Activated CD4-positive, alpha-beta T cell treated with anti-CD3 and anti-CD28 coated beads for 48 hours (primary cell): Measurements from ENCODE around the gene C1QTNF1.
"Not testable (repeated sequence)": the region's sequence is repeated elsewhere in the genome, so short reads cannot be mapped to it uniquely, and the experiment has no call there.

Experiments used
- DNase-seq: peaks from one replicate; pipeline ENCODE4 v3.0.0-alpha.2; 2020

C1QTNF1 gene

GRCh38 chr17:79006794-79007503 is 17.0 kb upstream of the C1QTNF1 start:
- no peak for DNase-seq

GRCh38 chr17:79007504-79008381 is 16.2 kb upstream of the C1QTNF1 start:
- DNase-seq: no peak

GRCh38 chr17:79008666-79009387 is 15.1 kb upstream of the C1QTNF1 start:
- DNase-seq: no peak

GRCh38 chr17:79009397-79010303 is 14.3 kb upstream of the C1QTNF1 start, which contains the start of gene CANT1:
Gene CANT1 (minus strand): TSS chr17:79009764. CDS start chr17:78997622, 12,142 bp downstream.
- peak; percentile 88 for DNase-seq

DNA sequence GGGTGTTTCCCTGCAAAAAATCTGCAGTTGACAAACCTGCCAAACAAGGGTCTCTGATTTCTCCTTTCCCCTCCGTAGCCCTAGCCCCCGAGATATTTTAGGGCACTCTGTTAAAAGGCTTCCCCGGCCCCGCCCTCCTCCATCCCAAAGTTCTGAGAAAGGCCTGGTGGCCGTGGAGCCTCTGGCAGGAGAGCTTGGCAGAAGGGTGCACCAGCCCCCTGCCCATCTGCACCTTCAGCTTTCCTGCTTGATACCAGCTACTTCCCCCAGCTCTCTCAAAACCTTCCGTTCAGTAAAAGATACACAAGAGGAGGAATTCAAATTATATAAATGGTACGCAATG is 13.7 kb upstream of the C1QTNF1 start:
- DNase-seq: no peak

GRCh38 chr17:79011451-79012147 is 12.4 kb upstream of the C1QTNF1 start:
- no peak for DNase-seq

DNA sequence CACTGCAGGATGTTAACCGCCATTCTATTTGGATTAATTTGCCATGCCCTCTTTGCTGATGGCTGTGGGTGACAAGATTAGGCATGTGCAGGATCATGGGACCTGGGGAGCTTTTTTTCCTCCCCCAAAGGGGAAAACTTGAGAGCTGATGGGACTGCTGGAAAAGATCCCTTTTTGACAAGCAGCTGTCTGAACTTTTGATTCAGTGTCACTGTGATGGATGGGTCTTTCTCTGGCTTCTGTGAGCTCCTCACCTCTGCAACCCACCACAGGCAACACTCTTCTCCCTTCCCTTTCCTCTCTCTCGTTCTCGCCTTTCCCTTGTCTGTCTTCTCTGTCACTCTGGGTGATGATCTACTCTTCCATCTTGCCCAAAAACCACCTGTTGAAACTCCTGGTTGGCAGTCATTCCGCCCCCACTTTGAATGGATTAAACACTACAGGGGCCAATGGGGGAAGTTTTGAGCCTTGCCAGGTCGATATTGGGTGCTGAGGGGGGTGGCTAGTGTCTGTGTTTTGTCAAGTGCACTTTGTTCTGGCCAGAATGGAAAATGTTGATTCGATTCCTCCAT is 11.3 kb upstream of the C1QTNF1 start:
- no peak for DNase-seq

GRCh38 chr17:79014158-79014758 is 9.7 kb upstream of the C1QTNF1 start:
- no peak for DNase-seq

DNA sequence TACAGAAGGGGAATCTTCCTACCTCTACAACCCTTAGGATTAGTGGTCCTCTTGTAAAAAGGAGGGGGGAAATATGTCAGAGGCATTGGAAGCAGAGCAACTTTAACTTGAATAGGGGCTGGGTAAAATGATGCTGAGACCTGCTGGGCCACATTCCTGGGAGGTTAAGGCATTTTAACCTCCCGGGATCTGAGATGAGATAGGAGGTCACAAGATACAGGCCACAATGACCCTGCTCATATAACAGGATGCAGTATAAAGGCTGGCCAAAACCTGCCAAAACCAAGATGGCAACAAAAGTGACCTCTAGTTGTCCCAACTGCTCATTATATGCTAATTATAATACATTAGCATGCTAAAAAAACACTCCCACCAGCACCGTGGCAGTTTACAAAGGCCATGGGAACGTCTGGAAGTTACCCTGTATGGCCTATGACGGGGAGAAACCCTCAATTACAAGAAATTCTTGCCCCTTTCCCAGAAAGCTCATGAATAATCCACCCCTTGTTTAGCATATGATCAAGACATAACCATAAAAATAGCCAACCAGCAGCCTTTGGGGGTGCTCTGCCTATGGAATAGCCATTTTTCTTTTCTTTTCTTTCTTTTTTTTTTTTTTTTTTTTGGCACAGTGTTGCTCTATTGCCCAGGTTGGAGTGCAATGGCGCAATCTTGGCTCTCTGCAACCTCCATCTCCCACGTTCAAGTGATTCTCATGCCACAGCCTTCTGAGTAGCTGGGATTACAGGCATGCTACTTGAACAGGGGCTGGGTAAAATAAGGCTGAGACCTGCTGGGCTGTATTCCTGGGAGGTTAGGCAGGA is 6.2 kb upstream of the C1QTNF1 start:
- no peak for DNase-seq

DNA sequence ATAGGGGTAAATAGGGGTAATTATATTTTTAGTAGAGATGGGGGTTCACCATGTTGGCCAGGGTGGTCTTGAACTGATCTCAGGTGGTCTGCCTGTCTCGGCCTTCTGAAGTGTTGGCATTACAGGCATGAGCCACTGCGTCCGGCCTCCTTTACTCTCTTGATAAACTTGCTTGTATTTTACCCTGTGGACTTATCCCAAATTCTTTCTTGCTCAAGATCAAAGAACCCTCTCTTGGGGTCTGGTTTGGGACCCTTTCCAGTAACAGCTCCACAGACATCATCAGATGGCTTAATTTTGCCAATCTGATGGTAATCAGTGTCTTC is 5.6 kb upstream of the C1QTNF1 start:
- no peak for DNase-seq

DNA sequence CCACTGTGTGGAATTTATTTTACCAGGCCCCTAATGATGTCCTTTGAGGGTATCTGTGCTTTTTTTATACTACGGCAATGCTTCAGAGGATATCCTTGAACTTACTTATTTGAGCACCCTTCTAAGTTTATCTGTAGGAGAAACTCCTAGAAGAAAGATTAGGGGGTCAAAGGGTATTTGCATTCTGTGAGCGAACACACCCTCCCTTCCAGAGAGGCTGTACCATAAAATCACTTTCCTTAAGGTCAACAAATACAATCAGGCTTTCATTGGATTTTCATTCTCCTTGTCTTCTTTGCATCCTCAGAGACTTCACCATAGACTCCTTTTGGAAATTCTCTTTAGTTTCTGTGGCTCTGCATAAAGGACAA is 4.7 kb upstream of the C1QTNF1 start:
- DNase-seq: no peak

DNA sequence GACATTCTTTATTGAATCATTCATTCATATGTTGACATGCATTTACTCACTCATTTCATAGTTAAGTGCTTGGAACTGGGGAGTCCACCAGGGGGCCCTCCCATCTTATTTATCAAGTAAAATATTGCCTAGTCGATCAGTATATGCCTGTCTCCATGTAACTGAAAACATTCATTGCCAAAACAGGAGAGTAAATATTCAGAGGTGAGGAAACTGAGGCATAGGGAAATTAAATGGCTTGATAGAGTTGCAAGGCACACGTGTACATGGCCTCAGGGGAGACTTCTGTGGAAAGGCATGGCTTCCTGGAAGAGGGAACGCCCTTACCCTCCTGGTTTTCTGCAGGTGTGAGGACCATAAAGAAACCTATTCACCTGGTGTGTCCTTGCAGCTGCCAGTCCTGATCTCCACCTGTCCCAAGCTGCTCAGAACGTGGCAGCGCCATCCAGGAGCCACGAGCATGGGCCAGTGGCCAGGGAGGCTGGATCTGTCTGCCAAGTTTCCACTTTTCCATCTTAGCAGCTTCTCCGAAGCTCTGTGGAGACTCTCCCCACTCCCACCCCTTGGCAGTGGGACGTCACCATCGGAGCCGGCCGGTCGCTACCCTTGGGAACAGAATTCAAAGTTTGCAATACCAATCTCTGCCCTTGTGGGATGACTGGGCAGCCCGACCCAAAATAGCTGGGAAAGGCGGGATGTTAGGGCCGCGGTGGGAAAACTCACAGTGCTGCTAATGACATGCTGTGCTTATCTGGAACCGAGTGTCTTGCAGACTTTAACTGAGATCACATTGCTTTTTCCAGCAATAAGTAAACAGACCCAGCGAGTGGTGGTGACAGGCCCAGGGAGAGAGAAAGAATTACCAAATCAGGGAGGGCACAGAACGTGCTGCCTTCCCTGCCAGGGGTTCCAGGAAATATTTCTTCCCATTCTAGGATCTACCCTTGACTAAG is 4.1 kb upstream of the C1QTNF1 start:
- DNase-seq: peak; percentile 73

- DNase-seq: no peak
These were observed 3.2 kb upstream of the C1QTNF1 start for GRCh38 chr17:79020631-79021301.

DNA sequence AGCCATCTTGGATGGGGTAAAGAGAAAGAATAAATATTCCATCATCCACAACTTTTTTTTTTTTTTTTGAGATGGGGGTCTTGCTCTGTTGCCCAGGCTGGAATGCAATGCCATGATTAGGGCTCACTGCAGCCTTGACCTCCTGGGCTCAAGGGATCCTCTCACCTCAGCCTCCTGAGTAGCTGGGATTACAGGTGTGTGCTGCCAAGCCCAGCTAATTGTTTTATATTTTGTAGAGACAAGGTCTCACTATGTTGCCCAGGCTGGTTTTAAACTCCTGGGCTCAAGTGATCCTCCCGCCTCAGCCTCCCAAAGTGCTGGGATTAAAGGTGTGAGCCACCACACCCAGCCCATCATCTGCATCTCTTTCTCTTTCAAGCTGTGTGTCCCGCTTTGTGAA is 2.0 kb upstream of the C1QTNF1 start:
- not testable (repeated sequence) for DNase-seq

DNA sequence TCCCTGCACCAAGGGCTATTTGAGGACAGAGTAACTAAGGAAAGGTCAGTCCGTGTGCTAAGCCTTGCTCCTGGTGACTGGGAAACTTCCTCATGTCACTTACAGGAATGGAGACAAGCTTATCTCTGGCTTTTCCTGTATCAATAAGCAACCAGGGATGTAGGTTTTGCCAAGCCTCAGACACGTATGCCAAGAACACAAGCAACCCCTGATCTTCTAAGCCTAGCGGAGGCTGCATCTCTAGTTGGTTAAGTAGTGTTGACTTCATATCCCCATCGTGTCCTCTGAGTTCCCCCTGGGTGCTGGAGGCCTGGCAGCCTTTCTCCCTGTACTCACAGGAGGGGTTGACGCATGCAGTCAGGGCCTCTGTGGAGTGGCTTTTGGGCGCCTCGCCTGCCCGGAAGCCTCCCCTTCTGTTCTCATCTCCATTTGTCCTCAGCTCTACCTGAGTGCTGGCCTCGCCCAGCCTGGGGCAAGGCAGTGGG is 1.4 kb upstream of the C1QTNF1 start:
- DNase-seq: no peak

DNA sequence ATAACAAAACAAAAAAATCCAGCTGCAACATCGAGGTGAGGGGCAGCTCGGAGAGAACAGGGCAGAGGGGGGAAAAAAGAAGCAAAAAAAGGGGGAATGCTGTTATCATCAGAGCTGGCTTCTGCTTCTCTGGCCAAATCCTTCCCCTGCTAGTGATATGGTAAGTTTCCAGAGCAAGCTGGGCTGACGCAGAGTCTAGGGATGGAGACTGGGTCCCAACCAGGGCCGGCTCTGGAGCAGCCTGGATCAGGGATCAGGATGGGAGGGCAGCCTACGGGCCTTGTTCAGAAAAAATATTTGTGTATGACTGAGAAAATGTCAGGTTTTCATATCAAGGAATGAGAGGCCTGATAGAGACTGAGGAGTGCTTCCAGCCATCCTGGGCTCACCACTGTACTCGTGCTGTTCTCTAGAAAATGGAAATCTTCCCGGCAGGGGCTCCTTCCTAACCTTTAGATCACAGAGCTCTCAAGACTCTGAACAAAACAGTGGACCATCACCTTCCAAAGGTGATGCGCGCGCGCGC is 726 bp upstream of the C1QTNF1 start:
- DNase-seq: no peak

GRCh38 chr17:79024901-79025737 is 1.1 kb downstream of the C1QTNF1 start:
- DNase-seq: no peak
